ENCODE results near the gene CUL5. TPM values are rescaled to one million over a fixed set of nuclear protein-coding genes. Genes with fewer than 3 reads are reported as not detected.

CUL5 gene
- total and polyA plus RNA-seq, 2 experiments from 2014 or later: 26.0 to 40.9 TPM

- Histone ChIP-seq H3F3A (replicated peaks; ENCODE audit: low read depth) (no peaks in the 10 kb centered on the region), H2AFZ (no peak overlapping the region), H3K4me2 (no peak overlapping the region), H3K27ac (ENCODE audit: low read depth) (no peak overlapping the region), H3K4me3 (no peak overlapping the region), H4K20me1 (replicated peaks; ENCODE audit: insufficient read depth) (0 out of 2 replicates have a peak, but pooled peaks cover 8% of the 10 kb centered on the region), H3K4me1 (ENCODE audit: insufficient read depth) (0 out of 2 replicates have a peak, but pooled peaks cover 5% of the 10 kb centered on the region), H3K27me3 (ENCODE audit: insufficient read depth) (no peaks in the 10 kb centered on the region), H3K79me2 (replicated peaks; ENCODE audit: insufficient read depth) (peaks cover 24% of the 10 kb centered on the region), H3K9me2 (ENCODE audit: insufficient read depth) (no peaks in the 10 kb centered on the region), H3K36me3 (ENCODE audit: insufficient read depth) (peaks cover 3% of the 10 kb centered on the region; the same call in 1 of the 2 replicates)
- peaks cover 20% of the 10 kb centered on the region; the same call in 1 of the 3 replicates for H3K36me3 Mint-ChIP-seq (ENCODE audit: low read depth)
- no peaks in the 10 kb centered on the region for H3K9me3 Mint-ChIP-seq
- no peak for DNase-seq (ENCODE audit: low spot score)
- TF ChIP-seq STAT1 (IDR thresholded peaks at IDR 0.05; ENCODE audit: unreplicated experiment): no peak
- TF ChIP-seq ZNF114 (CRISPR knock-in tag; IDR thresholded peaks at IDR 0.05): no peak
- no peak for TF ChIP-seq JUNB (IDR thresholded peaks at IDR 0.05; ENCODE audit: unreplicated experiment)
- no peak for TF ChIP-seq NANOG (IDR thresholded peaks at IDR 0.05; ENCODE audit: borderline replicate concordance)
- TF ChIP-seq, protein P1, sequence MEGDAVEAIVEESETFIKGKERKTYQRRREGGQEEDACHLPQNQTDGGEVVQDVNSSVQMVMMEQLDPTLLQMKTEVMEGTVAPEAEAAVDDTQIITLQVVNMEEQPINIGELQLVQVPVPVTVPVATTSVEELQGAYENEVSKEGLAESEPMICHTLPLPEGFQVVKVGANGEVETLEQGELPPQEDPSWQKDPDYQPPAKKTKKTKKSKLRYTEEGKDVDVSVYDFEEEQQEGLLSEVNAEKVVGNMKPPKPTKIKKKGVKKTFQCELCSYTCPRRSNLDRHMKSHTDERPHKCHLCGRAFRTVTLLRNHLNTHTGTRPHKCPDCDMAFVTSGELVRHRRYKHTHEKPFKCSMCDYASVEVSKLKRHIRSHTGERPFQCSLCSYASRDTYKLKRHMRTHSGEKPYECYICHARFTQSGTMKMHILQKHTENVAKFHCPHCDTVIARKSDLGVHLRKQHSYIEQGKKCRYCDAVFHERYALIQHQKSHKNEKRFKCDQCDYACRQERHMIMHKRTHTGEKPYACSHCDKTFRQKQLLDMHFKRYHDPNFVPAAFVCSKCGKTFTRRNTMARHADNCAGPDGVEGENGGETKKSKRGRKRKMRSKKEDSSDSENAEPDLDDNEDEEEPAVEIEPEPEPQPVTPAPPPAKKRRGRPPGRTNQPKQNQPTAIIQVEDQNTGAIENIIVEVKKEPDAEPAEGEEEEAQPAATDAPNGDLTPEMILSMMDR (conservative IDR thresholded peaks at IDR 0.05; ENCODE audit: low read depth in 2 of 2): no peak
- TF ChIP-seq, protein P2, sequence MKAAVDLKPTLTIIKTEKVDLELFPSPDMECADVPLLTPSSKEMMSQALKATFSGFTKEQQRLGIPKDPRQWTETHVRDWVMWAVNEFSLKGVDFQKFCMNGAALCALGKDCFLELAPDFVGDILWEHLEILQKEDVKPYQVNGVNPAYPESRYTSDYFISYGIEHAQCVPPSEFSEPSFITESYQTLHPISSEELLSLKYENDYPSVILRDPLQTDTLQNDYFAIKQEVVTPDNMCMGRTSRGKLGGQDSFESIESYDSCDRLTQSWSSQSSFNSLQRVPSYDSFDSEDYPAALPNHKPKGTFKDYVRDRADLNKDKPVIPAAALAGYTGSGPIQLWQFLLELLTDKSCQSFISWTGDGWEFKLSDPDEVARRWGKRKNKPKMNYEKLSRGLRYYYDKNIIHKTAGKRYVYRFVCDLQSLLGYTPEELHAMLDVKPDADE (IDR thresholded peaks at IDR 0.05): no peak
- TF ChIP-seq POLR2AphosphoS5 (IDR thresholded peaks at IDR 0.05; ENCODE audit: low read depth): no peak
- no peak for TF ChIP-seq CREB1 (CRISPR knock-in tag; IDR thresholded peaks at IDR 0.05; ENCODE audit: low read depth)
- TF ChIP-seq ZNF462 (CRISPR knock-in tag; IDR thresholded peaks at IDR 0.05): no peak
- no peak for TF ChIP-seq ZNF331 (CRISPR knock-in tag; IDR thresholded peaks at IDR 0.05; ENCODE audit: low read depth)
- TF ChIP-seq EZH2 (IDR thresholded peaks at IDR 0.05; ENCODE audit: low read depth, unreplicated experiment): no peak
- TF ChIP-seq, protein P3, sequence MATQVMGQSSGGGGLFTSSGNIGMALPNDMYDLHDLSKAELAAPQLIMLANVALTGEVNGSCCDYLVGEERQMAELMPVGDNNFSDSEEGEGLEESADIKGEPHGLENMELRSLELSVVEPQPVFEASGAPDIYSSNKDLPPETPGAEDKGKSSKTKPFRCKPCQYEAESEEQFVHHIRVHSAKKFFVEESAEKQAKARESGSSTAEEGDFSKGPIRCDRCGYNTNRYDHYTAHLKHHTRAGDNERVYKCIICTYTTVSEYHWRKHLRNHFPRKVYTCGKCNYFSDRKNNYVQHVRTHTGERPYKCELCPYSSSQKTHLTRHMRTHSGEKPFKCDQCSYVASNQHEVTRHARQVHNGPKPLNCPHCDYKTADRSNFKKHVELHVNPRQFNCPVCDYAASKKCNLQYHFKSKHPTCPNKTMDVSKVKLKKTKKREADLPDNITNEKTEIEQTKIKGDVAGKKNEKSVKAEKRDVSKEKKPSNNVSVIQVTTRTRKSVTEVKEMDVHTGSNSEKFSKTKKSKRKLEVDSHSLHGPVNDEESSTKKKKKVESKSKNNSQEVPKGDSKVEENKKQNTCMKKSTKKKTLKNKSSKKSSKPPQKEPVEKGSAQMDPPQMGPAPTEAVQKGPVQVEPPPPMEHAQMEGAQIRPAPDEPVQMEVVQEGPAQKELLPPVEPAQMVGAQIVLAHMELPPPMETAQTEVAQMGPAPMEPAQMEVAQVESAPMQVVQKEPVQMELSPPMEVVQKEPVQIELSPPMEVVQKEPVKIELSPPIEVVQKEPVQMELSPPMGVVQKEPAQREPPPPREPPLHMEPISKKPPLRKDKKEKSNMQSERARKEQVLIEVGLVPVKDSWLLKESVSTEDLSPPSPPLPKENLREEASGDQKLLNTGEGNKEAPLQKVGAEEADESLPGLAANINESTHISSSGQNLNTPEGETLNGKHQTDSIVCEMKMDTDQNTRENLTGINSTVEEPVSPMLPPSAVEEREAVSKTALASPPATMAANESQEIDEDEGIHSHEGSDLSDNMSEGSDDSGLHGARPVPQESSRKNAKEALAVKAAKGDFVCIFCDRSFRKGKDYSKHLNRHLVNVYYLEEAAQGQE (IDR thresholded peaks at IDR 0.05; ENCODE audit: unreplicated experiment): no peak
- TF ChIP-seq EZH2phosphoT487 (IDR thresholded peaks at IDR 0.05; ENCODE audit: unreplicated experiment): no peak
- H3K4me3 Mint-ChIP-seq: no peak overlapping the region
- no peak for ATAC-seq
- no peak overlapping the region for H3K27ac Mint-ChIP-seq
- no peaks in the 10 kb centered on the region for H3K27me3 Mint-ChIP-seq (ENCODE audit: insufficient read depth, low read depth, poor library complexity)
- H3K4me1 Mint-ChIP-seq: peaks cover 8% of the 10 kb centered on the region
Measured at GRCh38 chr11:108037211-108037610, 28.5 kb downstream of the CUL5 start.
